GM12892 (cell line): ENCODE results near the gene FASTKD3.

Experiments used
- POLR2A ChIP-seq: IDR thresholded peaks from 2 replicates; pipeline ENCODE4 v1.6.1; 2011; ENCODE audit warnings: low read depth, low read length, control low read depth
- POLR2AphosphoS5 ChIP-seq: IDR thresholded peaks from 2 replicates; pipeline ENCODE4 v1.6.1; 2011; ENCODE audit warnings: low read depth, low read length, control low read depth

DNA sequence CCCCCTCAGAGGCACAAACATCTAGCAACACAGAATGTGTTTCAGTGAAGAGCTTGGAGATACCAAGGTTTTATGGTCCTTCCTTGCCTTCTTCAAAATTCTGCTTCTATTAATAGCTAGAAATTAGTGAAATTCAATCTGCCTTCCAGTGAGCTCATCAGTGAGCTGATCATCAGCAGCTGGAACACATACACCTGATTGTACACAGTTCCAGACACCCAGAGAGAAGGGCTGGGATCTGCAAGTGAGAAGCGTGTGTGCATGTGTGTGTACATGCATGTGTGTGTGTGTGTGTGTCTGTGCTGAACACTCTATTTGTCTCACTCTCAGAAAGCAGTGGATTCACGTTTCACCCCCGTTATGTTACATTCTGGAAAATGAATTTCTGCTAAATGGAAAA, 46.4 kb downstream of the FASTKD3 start:
- no peak for TF ChIP-seq POLR2AphosphoS5
- no peak for TF ChIP-seq POLR2A
